OCI-LY3 (cell line): ENCODE measurements around the gene UBE2R2.
"Not testable (repeated sequence)": the region's sequence is repeated elsewhere in the genome, so short reads cannot be mapped to it uniquely, and the experiment has no call there.

Source experiments
- CTCF ChIP-seq: fragments of 200-600, 300-600 bp; sonication (generic); IDR thresholded peaks from 2 replicates; pipeline ENCODE4 v1.5.1; 2014; ENCODE audit warnings: antibody characterized with exemption, low read length, low read depth
- EZH2phosphoT487 ChIP-seq: fragments of 200-600 bp; shearing (Covaris generic); IDR thresholded peaks from 2 replicates; pipeline ENCODE4 v1.6.1; 2018; ENCODE audit warnings: antibody characterized with exemption, mixed run types, low read depth

DNA sequence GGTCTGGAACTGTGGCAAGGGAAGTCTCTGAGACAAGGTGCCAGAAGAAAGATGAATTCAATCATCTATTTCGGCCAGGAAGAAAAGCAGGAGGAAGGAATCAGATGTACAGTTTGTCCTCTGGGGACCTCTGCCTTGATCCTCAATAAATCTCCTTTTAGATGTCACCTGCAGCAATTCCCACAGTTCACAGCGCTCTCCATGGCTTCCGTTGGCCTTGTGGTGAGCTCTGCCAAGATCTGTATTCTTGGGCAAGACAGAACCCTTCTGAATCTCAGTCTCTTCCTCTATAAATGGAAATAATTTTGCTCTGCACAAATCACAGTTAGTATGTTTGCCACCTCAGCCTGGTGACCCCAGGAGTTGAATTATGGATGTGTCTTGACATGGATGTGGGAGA is 12.8 kb upstream of the UBE2R2 start:
- not testable (repeated sequence) for TF ChIP-seq CTCF, EZH2phosphoT487
